Fibroblast of upper back skin (primary cell): ENCODE data around the gene POP4.

ENCODE experiments used
- DNase-seq: peaks from one replicate; pipeline ENCODE4 v3.0.0-alpha.2; 2013

POP4 gene

GRCh38 chr19:29635963-29636362, 29.9 kb downstream of the POP4 start:
- DNase-seq, result no peak

- peak; percentile 9 for DNase-seq
These were observed 30.7 kb downstream of the POP4 start for GRCh38 chr19:29636553-29637360.

DNA sequence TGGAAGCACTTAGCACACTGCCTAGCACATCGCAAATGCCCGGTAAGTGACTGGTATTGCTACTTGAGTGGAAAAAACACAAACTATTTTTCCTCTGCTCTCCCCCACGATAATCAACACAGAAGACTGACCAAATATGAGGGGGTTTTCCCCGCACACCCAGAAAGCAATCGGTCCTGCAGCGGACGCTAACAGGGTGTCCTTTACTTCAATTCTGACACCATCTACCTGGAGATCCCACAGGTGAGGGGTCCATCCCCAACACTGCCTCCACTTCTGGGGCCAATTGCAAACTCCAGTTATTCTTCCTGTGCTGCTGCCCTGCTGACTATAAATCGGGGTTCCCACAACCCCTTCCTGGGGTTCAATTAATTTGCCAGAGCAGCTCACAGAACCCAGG, 33.0 kb downstream of the POP4 start:
- DNase-seq, result no peak

GRCh38 chr19:29640231-29640630, 34.1 kb downstream of the POP4 start:
- DNase-seq, result no peak

DNA sequence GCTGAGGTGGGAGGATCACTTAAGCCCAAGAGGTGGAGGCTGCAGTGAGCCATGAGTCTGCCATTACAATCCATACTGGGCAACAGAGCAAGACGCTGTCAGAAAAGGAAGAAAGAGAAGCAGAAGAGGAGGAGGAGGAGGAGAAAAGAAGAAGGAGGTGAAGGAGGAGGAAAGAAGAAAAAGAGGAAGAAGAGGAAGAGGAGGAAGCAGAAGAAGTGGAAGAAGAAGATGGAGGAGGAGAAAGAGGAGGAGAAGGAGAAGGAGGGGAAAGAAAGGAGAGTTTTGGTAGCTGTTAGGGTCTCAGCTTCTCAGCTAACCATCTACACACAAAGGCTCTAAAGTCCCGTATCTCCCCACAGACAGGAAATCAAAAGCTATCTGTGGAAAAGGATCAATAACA, 35.5 kb downstream of the POP4 start:
- no peak for DNase-seq

DNA sequence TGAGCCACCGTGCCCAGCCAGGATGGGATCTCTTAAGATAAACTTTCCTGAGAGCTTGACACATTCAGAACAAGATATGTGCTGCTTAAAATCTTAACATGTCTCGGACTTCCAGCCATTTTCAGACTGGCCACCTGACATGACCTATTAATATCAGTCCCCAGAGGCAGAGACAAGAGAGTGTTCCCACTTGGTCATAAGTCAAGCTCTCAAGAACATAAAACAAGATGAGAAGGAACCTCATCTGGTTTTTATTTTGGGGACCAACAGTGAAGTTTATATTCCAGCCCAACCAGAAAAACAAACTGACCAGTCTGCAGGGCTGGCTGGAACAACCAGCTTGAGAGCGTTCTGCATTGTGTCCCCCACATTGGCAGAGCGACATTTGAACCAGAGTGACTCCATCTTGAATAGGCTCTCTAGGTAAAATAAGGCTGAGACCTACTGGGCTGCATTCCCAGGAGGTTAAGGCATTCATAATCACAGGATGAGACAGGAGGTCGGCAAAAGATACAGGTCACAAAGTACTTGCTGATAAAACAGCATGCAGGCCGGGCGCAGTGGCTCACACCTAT, 37.4 kb downstream of the POP4 start:
- no peak for DNase-seq

DNA sequence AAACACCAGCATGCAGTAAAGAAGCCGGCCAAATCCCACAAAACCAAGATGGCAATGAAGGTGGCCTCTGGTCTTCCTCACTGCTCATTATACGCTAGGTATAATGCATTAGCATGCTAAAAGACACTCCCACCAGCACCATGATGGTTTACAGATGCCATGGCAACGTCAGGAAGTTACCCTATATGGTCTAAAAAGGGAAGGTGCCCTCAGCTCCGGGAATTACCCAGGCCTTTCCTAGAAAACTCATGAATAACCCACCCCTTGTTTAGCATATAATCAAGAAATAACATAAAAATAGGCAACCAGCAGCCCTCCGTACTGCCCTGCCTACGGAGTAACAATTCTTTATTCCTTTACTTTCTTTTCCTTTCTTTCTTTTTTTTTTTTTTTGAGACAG, 38.1 kb downstream of the POP4 start:
- no peak for DNase-seq

DNA sequence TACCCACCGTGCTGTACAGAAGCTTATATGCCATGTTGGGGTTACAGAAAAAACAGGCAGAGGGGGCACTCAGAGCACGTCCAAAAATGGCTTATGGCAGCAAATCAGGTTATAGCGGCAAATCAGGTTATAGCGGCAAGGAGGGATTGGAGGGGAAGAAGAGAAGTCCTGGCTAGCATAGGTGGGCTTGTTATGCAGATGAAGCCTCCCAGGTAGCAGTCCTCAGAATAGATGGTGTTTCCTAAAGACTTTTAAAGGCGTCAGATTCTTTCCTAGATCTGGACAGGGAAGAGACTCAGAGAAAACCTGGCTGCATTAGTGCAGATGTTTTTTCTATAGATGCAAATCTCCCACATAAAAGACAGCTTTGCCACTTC, 39.4 kb downstream of the POP4 start:
- no peak for DNase-seq

DNA sequence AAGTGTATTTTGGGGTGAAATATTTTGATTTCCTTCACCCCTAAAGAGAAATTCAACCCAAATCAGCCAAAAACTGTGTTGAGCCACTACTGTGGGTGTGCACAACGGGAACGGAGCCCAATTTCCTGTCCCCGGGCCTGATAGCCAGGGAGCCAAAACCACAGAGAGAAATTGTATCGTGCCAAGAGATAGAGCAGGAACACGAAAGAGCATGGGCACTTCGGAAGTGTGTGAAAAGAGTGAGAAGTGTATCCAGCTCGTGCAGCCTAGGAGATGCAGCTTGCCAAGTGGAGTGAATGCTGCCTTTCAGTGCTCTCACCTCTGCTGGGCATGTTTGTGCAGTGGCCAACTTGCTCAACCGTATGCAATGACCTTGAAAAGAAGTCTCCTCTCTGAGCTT, 39.8 kb downstream of the POP4 start:
- peak; percentile 38 for DNase-seq

- DNase-seq, result no peak
These were observed 44.8 kb downstream of the POP4 start for GRCh38 chr19:29650772-29651387.

- no peak for DNase-seq
These were observed 45.7 kb downstream of the POP4 start for GRCh38 chr19:29651622-29652394.

DNA sequence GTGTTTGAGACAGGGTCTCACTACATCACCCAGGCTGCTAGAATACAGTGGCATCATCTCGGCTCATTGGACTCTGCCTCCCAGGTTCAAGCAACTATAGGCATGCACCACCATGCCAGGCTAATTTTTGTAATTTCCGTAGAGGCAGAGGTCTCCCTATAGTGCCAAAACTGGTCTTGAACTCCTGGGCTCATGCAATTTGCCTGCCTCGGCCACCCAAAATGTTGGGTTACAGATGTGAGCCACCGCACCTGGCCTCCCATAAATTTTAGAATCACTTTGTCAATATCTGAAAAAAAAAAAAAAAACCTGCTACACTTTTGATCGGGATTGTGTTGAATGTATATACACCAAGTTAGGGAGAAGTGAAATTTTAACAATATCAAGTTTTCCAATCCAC, 47.3 kb downstream of the POP4 start:
- no peak for DNase-seq

- no peak for DNase-seq
These were observed 49.7 kb downstream of the POP4 start for GRCh38 chr19:29655648-29656335.

- DNase-seq, result peak; percentile 31
These were observed 52.3 kb downstream of the POP4 start for GRCh38 chr19:29658221-29658991.

GRCh38 chr19:29660835-29661234, 54.8 kb downstream of the POP4 start:
- DNase-seq, result no peak

DNA sequence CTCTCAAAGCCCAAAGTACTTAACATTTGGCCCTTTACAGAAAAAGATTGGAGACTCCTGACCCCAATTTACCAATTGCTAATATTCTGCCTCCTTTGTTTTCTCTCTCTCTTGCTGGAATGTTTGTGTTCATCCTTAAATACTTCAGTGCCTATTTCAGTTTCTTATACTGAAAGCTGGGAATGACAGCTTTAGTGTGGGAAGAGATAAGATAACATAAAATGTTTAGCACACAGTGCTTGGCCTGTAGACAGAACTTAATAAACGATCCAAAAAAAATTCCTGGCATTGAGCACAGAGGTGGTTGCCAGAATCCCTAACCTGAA, 56.2 kb downstream of the POP4 start:
- no peak for DNase-seq

DNA sequence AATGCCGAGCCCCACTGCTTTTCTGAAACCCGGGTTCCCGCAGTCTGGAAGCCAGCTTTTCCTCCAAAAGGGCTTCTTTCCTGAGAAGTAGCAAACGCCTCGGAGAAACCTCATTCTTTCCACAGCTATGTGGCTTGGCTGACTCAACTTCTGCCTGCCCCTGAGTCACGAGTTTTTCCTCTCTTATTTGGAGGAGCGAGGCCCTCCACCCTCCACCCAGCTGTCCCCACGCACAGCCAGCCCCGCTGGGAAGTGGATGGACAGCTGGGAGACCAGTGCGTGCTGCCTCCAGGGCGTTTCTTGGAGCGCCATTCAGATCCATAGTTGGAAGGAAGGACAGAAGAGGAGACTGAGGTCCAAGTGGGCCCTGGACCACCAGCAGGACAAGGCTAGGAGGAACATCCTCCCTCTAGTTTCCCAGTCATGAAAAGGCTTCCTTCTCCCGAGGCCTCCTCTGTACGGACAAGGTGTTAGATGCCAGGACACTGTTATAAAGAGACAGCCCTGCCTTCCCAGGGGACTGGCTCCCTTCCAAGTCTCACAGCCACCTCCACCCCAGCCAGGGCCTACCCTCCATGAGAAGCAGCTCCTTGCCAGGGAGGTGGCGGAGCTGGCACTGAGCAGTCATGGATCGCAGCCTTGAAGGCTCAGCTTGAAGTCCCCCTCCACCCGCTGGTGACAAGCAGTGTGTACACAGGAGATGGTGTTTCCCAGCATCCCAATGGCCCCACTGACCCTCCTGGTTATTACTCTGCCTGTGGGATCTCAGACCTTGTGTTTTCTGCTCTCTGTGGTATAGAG, 56.7 kb downstream of the POP4 start:
- peak; percentile 93 for DNase-seq

DNA sequence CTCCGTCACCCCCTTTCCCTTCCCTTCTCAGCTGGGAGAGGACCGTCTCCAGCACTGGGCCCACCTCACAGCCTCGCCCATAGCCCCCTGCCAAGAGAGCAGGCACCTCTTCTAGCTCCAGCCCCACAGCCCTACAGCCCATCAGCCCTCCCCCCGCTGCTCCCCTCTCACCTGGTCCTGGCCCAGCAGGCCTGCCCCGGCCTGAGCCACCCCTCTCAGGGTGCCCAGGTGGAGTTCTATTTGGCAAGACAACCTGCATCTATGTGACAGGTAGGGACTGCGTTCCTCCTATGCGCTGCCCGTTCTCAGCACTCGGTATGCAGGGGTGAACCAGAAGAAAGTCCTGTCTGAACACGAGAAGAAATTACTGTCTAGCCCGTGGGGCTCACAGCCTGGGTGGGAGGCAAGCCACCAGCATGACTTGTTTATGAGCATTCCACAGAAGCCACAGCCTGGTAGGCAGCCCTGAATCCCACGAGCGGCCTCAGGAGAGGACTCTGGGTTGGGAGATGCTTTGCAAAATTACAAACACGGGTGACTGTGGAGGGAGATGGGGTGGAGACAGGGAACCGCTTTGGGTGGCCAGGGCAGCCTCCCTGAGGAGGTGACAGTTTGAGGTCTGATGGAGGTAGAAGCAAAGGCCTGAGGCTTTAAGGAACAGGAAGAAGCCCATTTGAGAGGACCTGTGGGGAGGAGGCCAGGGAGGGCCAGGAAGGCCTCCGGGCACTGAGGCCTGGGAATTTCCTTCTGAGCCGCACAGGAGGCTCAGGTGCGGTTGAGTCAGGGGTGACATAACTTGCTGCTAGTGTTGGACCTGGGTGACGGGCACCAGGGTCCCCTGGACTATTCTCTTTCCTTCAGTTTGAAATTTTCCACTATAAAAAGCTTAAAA, 58.0 kb downstream of the POP4 start:
- DNase-seq, result peak; percentile 53

DNA sequence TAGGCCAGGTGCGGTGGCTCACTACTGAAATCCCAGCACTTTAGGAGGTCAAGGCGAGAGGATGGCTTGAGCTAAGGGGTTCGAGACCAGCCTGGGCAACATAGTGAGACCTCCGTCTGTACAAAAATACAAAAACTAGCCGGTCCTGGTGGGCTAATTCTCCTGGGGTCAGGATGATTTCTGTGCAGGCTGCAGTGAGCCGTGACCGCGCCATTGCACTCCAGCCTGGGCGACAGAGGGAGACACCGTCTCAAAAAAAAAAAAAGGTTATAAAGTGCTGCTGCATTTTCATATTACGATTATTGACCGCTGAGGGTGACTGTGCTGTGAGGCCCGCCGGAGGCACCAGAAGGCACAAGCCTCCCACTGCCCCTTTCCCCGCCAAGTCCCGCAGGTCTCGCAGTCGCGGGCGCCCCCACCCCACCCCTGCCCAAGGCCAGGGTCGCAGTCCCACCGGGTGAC, 58.7 kb downstream of the POP4 start:
- no peak for DNase-seq

DNA sequence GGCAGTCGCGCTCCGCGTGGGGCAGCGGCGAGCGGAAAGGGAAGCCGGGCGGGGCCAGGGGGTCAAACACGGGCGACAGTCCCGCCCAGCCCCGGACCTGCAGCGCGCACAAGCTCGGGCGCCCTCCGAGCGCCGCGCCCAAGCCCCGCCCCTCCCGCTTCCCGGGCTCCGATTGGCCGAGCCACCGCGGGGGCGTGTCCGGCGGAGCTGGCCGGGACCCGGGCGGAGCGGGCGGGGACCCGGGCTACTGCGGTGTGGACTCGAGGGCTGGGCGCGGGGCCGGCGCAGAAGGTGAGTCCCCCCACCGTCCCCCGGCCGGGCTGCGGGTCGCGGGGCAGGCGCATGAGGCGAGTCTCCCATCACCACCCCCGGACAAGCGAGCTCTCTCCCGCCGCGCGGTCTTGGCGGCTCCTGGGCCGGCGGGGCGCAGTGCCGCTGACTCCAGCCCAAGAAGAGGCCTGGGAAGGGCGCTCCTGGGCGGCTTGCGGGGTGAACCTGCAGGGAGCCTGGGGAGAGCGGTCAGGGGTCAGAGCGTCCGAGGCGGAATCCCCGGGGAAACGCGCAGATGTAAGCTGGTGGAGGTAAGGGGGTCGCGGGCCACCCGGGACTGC, 59.2 kb downstream of the POP4 start, which contains the start of gene PLEKHF1:
PLEKHF1 (plus strand) TSS at position 247 of the 611 bp plus-strand sequence. CDS start 8,379 bp downstream, outside the sequence.
- DNase-seq, result peak; percentile 57
